Measurements from ENCODE around the gene SYT17. TPM values are rescaled to one million over a fixed set of nuclear protein-coding genes. Genes with fewer than 3 reads are reported as not detected.
"Not testable (repeated sequence)": the region's sequence is repeated elsewhere in the genome, so short reads cannot be mapped to it uniquely, and the experiment has no call there.

SYT17 gene
- total and polyA plus RNA-seq, 12 donors: 0.20 to 1.3 (median 0.59) TPM

DNA sequence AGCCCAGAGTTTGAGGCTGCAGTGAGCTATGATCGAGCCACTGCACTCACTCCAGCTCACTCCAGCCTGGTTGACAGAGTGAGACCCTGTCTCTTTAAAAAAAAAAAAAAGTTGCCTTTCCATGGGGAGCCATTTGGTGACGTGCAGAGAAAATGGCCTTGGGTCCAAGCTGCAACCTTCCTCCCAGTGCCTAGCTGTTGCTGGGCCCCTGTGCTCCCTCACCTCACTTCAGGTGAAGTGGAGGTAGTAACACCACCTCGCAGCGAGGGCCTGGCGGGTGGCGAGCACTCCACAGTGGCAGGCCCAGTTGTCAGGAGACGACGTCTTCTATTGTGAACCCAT lies 17.4 kb downstream of the SYT17 start:
- H3K27ac ChIP-seq: peak overlapping the region in 1 of 10 donors; percentile 5
- DNase-seq: no peak
- H3K9me3 ChIP-seq: peaks cover 0 to 4% (median 0%) of the 10 kb centered on the region in 11 donors
- peaks cover 0 to 22% (median 3%) of the 10 kb centered on the region in 9 donors for H3K4me1 ChIP-seq
- intact Hi-C loops (cut with DNase I): loop anchor here in 1 of 10 donors (10.0 kb wide), 1 partner anchor 189 kb away; no protein-coding TSS in a partner anchor
- peaks cover 0 to 11% (median 0%) of the 10 kb centered on the region in 9 donors for H3K36me3 ChIP-seq
- TF ChIP-seq, protein P1, sequence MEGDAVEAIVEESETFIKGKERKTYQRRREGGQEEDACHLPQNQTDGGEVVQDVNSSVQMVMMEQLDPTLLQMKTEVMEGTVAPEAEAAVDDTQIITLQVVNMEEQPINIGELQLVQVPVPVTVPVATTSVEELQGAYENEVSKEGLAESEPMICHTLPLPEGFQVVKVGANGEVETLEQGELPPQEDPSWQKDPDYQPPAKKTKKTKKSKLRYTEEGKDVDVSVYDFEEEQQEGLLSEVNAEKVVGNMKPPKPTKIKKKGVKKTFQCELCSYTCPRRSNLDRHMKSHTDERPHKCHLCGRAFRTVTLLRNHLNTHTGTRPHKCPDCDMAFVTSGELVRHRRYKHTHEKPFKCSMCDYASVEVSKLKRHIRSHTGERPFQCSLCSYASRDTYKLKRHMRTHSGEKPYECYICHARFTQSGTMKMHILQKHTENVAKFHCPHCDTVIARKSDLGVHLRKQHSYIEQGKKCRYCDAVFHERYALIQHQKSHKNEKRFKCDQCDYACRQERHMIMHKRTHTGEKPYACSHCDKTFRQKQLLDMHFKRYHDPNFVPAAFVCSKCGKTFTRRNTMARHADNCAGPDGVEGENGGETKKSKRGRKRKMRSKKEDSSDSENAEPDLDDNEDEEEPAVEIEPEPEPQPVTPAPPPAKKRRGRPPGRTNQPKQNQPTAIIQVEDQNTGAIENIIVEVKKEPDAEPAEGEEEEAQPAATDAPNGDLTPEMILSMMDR (IDR thresholded peaks at IDR 0.05): no peak
- WGBS, 2 donors: 80 to 88% methylated on average over 8 of the region's 8 CpGs
- no peak for ATAC-seq
- no peak overlapping the region for H3K4me3 ChIP-seq
- peaks cover 0 to 4% (median 0%) of the 10 kb centered on the region in 7 donors for H3K27me3 ChIP-seq

DNA sequence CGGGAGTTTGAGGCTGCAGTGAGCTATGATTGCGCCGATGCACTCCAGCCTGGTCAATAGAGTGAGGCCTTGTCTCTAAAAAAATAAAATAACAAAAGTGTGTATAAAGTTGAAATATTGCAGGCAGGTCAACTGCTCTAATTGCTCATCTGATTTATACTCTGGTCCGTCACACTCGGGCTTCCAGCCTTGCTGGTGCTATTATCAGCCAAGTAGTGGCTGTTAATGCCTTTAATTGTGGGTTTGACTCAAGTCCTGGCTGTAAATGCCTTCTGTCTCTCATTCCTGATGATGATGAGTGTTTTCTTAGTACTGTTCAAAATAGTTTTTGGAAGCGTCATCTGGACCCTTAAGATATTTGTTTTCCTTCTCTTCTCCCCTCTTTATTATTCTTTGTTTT lies 18.4 kb downstream of the SYT17 start:
- Histone ChIP-seq H3K9me3 (peaks cover 0 to 4% (median 0%) of the 10 kb centered on the region in 11 donors), H3K36me3 (peaks cover 0 to 11% (median 0%) of the 10 kb centered on the region in 9 donors), H3K4me1 (peaks cover 0 to 26% (median 3%) of the 10 kb centered on the region in 9 donors), H3K27me3 (peaks cover 0 to 3% (median 0%) of the 10 kb centered on the region in 7 donors), H3K4me3 (no peak overlapping the region), H3K27ac (no peak overlapping the region)
- TF ChIP-seq, protein P1 (IDR thresholded peaks at IDR 0.05): no peak
- ATAC-seq (no peak), DNase-seq (no peak)
- intact Hi-C loops (cut with DNase I): loop anchor here in 1 of 10 donors (10.0 kb wide), 1 partner anchor 188 kb away; no protein-coding TSS in a partner anchor
- WGBS, 2 donors: 93 to 96% methylated on average over 6 of the region's 6 CpGs

DNA sequence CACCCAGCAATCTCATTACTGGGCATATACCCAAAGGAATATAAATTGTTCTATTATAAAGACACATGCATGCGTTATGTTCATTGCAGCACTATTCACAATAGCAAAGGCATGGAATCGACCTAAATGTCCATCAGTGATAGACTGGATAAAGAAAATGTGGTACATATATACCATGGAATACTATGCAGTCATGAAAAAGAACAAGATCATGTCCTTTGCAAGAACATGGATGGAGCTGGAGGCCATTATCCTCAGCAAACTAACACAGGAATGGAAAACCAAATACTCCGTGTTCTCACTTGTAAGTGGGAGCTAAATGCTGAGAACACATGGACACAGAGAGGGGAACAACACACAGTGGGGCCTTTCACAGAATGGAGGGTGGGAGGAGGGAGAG lies 19.9 kb downstream of the SYT17 start:
- intact Hi-C loops (cut with DNase I): loop anchor here in 1 of 10 donors (10.0 kb wide), 1 partner anchor 187 kb away; no protein-coding TSS in a partner anchor
- WGBS, 2 donors: 83 to 84% methylated on average over 3 of the region's 3 CpGs

DNA sequence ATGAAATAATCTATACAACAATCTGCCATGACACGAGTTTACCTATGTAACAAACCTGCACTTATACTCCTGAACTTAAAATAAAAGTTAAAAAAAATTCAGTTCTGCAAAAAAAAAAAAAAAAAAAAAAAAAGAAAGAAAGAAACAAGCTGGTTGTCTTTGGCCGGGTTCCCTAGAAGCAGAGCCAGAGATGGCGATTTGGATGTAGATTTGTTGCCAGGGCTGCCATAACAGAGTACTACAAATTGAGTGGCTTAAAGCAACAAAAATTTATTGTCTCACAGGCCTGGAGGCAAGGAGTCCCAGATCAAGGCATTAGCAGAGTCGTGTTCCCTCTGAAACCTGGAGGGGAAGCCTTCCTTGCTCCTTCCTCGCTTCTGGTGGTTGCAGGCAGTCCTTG lies 20.4 kb downstream of the SYT17 start:
- TF ChIP-seq, protein P1 (IDR thresholded peaks at IDR 0.05): no peak
- H3K4me3 ChIP-seq: no peak overlapping the region
- no peaks in the 10 kb centered on the region for H3K36me3 ChIP-seq
- WGBS, 2 donors: 73 to 86% methylated on average over 5 of the region's 5 CpGs
- H3K4me1 ChIP-seq: peaks cover 0 to 26% (median 3%) of the 10 kb centered on the region in 9 donors
- intact Hi-C loops (cut with DNase I): loop anchor here in 1 of 10 donors (10.0 kb wide), 1 partner anchor 186 kb away; no protein-coding TSS in a partner anchor
- DNase-seq (no peak), ATAC-seq (no peak)
- peaks cover 0 to 3% (median 0%) of the 10 kb centered on the region in 7 donors for H3K27me3 ChIP-seq
- peaks cover 0 to 4% (median 0%) of the 10 kb centered on the region in 11 donors for H3K9me3 ChIP-seq
- H3K27ac ChIP-seq: no peak overlapping the region

More for the DNA sequence above, 19.9 kb downstream of the SYT17 start:
- H3K9me3 ChIP-seq, H3K4me3 ChIP-seq, H3K27ac ChIP-seq, H3K36me3 ChIP-seq, DNase-seq, H3K27me3 ChIP-seq, ATAC-seq: not testable (repeated sequence)
- H3K4me1 ChIP-seq: peaks cover 0 to 26% (median 3%) of the 10 kb centered on the region in 9 donors

DNA sequence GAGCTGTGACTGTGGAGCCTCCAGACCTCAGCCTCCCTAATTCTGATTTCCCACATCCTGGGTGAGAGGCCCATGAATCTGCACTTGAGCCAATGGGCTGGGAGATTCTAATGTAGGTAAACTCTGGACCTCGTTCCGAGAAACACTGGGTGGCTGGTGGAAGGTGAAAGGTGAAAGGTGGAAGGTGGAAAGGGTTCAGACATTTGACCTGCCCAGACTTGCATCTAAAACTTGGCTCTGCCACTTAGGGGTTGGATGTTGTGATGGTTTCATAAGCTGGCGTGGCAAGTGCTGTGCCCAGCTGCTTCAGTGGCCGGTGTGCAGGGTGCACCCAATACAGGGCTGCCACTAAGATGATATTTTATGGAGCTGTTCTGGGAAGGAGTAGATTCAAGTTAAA lies 24.8 kb downstream of the SYT17 start:
- DNase-seq (no peak), ATAC-seq (no peak)
- Histone ChIP-seq H3K27me3 (no peaks in the 10 kb centered on the region), H3K4me1 (peaks cover 0 to 13% (median 2%) of the 10 kb centered on the region in 9 donors), H3K36me3 (peaks cover 0 to 6% (median 0%) of the 10 kb centered on the region in 9 donors), H3K27ac (no peak overlapping the region), H3K4me3 (no peak overlapping the region), H3K9me3 (peaks cover 0 to 7% (median 0%) of the 10 kb centered on the region in 11 donors)
- 89 to 93% methylated on average over 4 of the region's 4 CpGs for WGBS, 2 donors
- TF ChIP-seq, protein P1 (IDR thresholded peaks at IDR 0.05): no peak
- intact Hi-C loops (cut with DNase I): no loop called here
